HG02763 (cell line): ENCODE measurements around the gene GDPD3.
"Not testable (repeated sequence)": the region's sequence is repeated elsewhere in the genome, so short reads cannot be mapped to it uniquely, and the experiment has no call there.

Experiments
- ATAC-seq: cut with Tn5 transposase; IDR thresholded peaks from one replicate; pipeline ENCODE4 v1.9.1; 2021; ENCODE audit warnings: mild to moderate bottlenecking, moderate library complexity; ENCODE audit not compliant: unreplicated experiment

Gene GDPD3

DNA sequence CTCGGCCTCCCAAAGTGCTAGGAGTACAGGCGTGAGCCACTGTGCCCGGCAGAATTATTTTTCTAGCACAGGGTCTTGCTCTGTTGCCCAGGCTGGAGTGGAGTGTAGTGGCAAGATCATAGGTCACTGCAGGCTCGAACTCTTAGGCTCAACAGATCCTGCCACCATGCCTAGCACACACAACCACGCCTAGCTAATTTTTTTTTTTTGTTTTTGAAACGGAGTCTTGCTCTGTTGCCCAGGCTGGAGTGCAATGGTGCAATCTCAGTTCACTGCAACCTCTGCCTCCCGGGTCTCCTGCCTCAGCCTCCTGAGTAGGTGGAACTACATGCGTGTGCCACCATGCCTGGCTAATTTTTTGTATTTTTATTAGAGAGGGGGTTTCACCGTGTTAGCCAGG lies 12.4 kb upstream of the GDPD3 start:
- not testable (repeated sequence) for ATAC-seq

DNA sequence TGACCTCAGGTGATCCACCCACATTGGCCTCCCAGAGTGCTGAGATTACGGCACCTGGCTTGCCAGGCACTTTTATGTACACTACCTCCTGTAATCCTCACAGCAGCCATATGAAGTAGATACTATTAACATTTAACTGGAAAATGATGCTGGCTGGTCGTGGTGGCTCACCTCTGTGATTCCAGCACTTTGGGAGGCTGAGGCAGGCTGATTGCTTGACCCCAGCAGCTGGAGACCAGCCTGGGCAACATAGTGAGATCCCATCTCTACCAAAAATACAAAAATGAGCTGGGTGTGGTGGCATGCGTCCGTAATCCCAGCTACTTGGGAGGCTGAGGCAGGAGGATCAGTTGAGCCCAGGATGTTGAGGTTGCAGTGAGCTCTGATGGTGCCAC lies 11.6 kb upstream of the GDPD3 start:
- ATAC-seq, result no peak

DNA sequence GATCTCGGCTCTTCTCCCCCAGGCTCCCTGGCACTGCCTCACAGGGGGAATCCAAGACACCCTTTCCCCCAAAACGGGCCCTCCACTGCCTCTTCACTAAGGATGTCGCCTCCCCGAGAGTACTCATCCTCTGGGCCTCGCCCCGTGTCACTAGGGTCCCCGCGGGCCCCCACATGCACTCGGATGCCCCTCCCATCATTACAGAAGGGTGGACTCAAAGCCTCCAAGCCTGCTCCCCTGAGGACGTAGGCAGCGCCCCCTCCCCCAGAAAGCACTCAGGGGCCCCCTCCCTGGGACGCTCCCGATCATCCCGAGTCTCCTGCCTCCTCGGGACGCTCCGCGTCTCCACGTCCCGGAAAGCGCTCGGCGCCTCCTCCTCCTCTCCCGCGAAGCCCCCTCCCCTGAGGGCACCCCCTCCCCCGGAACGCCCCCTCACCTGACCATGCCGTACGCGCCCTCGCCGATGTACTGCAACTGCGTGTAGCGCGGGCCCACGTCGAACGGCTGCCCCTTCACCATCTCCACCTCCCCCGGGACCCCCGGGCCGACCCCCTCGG lies 9.3 kb upstream of the GDPD3 start:
- no peak for ATAC-seq

DNA sequence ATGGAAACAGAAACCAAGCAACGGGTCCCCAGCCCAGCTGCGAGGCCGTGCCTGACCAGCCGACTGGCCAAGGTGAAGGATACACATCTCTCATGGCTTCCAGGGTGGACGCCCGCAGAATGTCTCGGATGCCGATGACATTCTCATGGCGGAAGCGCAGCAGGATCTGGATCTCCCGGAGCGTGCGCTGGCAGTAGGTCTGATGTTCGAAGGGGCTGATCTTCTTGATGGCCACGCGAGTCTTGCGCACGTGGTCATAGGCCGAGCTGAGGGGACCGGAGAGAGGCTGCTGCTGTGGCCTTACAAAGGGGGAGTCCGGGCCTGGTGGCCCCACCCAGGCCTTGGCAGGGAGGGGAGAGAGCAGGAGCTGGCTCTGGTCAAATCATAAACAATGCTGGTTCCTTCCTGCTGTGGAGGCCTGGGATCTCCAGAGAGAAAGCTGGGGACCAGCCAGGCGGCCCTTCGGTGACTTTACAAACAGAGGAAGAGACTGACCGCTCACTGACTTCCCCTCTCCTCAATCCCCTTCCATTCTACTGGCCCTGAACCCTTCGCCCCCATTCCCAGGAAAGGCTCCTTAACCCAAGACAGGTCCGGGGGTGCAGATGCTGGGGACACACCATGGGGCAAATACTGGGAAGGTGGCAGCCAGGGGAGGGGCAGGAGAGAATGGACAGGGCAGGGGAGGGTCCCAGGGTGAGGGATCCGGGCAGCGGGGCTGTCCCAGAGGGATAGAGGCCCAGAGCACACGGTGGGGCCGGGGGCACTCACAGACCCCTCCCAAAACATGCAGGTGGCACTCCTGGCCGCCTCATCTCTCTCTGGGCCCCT lies 8.6 kb upstream of the GDPD3 start:
- ATAC-seq, result no peak

DNA sequence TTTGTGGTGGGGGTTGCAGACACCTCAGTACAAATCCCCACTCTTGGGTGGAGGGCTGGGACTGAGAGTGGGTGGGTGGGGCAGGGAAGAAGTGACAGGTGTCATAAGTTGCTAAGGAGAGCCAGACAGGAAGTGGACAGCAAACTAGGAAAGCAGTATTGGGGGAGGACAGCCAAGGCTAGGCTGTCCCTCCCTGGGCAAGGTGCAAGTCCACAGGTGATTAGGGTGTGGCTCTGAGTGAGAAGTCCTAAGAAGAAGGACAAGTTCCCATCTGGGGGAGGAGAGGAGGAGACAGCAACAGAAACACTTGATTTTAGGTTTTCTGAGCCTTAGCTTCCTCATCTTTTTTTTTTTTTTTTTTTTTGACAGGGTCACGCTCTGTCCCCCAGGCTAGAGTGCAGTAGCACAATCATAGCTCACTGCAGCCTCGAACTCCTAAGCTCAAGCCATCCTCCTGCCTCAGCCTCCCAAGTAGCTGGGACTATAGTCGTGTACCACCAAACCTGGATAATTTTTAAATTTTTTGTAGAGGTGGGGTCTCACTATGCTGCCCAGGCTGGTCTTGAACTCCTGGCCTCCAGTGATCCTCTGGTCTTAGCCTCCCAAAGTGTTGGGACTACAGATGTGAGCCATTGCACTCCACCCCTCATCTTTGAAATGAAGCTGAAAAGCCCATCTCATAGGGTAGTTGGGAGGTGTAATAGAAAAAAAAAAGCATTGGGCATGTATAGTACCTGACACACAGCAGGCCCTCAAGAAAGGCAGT lies 7.2 kb upstream of the GDPD3 start:
- ATAC-seq, result no peak

DNA sequence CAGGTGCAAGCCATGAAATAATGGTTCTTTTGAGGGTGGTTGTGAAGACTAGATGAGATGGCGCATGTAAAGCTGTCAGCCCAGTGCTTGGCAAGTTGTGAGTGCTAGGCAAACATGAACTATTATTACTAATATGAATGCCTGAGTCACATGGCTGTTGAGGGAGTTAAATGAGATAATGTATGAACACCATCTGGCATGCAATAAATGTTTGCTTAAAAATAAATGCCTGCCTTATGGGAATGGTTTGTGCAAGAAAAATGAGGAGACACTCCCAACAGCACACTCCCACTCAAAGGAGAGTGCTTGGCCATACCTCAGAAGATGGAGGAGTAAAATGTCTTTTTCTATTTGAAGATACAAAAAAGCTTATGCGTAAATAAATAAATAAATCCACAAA lies 6.1 kb upstream of the GDPD3 start:
- ATAC-seq, result no peak

DNA sequence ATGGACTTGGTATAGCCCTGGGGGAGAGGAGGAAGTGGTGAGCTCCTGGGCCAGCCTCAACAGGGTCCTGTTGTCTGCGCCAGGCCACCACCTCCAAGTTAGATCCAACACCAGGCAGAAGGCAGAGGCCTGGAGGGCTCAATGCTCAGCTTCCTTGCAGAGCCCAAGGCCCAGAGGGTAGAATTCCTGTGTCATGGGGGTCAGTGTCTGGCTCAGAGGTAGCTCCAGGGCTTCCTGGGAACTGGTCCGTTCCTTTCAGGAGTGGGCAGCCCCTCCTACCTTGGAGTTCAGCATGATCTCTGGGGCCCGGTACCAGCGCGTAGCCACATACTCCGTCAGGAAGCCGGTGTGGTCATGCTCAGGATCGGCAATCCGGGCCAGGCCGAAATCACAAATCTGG lies 4.4 kb upstream of the GDPD3 start:
- no peak for ATAC-seq

DNA sequence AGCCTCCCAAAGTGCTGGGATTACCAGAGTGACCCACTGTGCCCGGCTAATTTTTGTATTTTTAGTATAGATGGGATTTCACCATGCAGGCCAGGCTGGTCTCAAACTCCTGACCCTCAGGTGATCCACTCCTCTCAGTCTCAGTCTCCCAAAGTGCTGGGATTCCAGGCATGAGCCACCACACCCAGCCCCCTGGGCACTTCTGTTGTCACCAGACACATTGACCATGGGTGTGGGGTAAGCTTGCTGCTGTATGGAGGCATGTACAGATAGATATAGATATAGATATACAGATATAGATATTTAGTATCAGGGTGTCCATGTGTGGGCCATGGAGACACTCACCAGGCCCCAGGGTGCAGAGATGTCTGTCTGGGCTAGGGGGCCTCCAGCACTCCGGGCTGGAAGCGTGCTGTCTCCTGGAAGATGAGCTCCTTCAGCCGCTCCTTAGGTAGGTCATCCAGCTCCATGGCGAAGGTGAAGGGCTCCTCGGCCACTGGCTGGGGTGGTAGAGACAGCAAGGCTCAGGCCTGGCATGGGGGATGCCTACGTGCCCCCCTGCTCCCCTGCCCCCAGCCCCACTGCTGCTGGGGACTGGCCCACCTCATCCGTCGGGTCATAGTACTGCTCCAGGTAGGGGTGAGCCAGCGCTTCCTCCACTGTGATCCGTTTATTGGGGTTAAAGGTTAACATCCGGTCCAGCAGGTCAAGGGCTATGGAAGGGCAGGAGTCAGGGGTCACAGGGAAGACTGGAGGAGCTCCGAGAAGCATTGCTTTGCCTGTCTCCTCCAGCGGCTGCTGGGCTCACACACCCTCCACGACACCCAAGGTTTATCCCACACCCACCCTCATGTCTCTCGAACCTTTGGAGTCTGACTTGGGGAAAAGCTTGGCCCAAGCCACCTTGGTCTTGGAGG lies 3.2 kb upstream of the GDPD3 start:
- no peak for ATAC-seq

DNA sequence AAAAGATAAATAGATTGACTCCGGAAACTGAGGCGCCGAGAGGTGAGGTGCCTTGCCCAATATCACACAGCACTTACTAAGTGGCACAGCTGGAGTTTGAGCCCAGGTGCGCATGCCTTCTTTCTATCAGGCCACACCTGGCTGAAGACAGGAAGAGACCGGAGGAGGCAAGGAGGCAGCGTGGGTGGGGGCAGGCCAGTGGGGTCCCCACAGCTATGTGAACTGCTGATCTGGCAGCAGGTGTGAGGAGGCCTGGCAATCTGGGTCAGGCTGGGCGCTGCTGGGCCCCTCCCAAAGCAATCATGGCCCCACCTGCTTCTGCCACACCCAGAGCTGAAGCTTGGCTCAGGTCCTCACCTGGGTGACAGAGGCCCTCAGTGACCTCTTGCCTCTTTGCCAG lies 1.9 kb upstream of the GDPD3 start:
- ATAC-seq, result no peak

DNA sequence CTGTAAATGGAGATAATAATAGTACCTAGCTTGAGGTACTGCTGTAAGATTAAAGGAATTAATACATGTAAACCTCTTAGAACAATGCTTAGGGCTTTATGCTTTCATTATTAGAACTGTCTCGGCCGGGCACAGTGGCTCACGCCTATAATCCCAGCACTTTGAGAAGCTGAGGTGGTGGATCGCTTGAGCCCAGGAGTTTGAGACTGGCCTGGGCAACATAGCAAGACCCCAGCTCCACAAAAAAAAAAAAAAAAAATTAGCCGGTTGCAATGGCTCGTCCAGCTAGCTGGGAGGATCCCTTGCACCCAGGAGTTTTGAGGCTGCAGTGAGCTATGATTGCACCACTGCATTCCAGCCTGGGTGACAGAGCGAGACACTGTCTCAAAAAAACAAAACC lies 1.5 kb upstream of the GDPD3 start:
- not testable (repeated sequence) for ATAC-seq

DNA sequence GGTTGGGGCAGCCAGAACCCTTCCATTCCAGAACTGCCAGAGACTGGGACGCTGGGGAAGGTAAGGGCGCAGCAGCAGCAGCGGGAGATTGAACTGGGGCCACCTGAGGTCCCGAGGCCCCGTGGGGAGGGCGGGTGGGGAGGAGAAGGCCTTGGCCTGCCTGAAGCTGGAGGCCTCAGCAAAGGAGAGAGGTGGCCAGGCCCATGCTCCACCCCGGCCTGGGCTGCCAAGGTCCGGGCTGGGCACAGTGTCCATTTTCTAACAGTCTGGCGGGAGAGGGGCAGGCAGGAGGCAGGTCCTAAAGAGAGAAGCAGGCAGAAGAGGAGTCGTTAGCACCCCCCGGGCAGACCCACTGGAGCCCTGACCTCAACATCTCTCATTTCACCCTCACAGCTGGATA lies 1.1 kb upstream of the GDPD3 start:
- no peak for ATAC-seq

DNA sequence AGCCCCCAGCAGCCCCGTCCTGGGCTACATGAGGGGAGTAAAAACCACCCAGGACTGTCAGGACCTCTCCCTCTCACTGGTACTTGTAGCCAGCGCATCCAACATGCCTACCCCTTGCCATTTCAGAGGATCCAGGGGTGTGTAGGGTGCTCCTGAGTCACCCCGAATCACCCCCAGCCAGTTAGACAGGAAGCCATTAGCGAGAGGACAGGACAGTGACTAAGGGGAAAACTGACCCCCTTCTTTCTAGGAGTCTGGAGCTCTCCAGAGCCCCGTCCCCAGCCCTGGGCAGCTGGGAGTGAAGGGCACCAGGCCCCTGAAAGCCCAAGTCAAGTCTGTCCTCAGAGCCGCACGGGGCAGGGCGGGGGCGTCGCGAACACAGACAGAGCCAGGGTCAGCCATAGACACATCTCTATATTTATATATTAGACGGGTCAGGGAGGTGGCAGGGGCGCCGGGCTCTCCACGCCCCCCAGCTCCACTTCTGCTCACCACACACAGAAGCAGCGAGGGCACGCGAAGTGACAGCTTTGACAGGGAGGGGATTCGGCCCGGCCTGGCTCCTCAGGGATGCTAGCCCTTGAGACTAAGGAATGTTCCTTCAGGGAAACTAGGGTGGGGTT lies 485 bp upstream of the GDPD3 start:
- ATAC-seq, result no peak

DNA sequence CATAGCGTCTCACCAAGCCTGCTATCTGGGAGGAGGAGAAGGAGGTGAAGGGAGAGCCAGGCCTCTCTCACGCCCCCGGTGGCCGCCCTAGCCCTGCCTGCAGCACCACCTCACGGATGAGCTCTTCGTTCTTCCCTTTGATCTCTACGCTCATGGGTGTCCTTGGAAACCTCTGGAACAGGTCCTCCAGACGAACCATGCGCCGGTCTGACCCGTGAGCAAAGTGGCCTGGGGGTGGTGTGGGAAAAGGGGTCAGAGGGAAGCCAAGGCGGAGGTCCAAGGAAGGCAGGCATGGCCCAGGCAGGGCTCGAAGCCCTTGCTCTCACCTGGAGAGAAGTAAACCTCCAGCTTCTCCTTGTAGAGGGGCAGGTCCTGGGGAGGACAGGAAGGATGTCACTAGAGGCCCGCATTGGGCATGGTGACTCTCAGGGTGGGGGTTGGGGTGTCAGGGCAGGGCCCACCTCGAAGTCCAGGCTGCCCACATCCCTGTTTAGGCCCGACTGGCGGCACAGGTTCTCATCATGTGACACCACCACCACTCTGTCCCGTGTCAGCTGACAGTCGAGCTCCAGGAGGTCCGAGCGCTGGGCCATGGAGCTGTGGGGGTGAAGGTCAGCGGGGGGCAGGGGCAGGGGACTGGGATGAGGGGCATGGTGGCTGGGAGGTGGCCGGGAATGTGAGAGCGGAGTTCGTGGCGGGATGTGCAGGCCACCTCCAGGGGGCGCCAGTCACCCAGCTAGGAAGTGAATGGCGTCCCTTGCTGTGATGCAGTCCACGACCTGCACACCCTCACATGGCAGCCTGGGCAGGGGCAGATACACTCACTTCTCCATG lies 923 bp downstream of the GDPD3 start:
- no peak for ATAC-seq

DNA sequence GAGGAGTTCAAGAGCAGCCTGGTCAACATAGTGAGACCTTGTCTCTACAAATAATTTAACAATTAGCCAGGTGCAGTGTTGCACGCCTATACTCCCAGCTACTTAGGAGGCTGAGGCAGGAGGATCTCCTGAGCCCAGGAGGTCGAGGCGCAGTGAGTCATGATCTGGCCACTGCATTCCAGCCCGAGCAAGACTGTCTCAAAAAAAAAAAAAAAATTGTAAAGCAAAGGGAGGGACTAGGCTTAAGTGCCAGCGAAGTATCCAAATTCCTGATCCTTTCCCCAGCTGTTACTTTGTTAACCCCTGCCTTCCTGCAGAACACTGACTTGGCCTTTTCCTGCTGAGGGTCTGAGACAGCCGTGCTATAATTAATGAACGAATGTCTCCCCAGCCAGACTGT lies 2.7 kb downstream of the GDPD3 start:
- no peak for ATAC-seq

DNA sequence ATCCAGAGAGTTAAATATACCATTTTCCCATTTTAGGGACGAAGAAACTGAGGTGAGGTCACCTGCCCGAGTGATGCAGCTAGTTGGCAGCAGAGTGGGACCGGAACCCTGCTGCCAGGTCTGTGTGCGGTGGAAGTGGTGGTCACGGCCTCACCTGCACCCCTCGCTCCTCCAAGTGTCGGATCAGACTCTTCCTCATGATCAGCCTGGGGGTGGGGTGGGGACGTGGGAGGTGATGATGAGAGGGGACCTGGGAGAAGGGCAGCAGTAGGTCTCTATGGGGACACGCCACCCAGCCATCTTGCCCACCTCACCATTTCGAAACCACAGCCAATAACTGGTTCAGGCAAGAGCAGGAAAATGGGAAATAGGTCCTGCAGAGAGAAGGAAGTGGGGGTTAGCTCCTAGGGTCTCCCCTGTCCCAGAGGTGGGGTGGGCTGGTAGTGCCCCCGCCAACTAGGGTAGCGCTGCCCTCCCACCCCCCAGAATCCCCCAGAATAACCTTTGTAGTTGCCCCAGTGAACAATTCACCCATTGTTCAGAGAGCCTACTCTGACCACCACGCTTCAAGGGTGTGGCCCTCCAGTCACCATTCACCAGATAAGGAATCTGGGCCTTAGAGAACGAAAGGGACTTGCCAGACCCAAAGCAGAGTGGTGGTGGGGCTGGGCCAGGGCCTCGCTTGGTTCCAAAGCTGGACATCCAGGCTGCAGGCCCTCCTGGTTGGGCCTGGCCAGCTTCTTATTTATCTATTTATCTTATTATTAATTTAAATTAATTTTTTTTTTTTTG lies 5.1 kb downstream of the GDPD3 start:
- no peak for ATAC-seq

DNA sequence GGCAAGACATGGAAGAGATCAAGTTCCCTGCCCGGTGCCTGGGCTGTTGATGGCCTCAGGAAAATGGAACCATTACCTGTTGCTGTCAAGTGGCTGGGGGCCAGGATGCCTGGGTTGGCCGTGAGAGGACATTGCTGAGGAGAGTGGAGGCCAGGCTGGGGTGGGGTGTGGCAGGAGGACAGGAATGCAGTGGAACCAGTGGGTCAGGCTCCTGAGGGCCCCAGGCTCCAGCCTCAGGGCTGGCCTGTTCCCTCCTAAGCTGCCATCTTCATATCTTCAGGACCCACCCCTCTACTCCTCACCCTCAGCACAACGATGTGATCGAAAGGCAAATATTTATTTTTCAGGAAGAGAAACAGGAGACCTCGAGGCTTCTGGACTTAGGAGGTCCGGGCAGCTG lies 8.8 kb downstream of the GDPD3 start:
- ATAC-seq, result no peak

DNA sequence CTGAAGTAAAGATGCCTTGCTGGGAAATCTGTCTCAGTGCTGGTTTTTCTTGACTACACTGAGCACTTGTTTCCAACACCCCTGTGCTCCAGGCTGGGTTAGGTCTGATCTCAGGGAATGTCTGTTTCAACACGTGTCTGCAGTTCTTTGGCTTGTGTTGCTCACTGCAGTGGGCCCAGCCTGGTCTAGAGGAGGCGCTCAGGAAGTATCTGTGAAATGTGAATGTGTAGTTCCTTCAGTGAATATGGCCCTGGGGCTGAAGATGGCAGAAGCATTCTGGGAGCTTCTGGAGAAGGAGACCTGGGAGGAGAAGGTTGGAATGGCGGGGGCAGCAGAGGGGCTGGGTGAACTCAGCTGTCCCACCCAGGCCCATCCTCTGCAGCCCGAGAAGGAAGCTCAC lies 9.2 kb downstream of the GDPD3 start:
- ATAC-seq, result no peak

DNA sequence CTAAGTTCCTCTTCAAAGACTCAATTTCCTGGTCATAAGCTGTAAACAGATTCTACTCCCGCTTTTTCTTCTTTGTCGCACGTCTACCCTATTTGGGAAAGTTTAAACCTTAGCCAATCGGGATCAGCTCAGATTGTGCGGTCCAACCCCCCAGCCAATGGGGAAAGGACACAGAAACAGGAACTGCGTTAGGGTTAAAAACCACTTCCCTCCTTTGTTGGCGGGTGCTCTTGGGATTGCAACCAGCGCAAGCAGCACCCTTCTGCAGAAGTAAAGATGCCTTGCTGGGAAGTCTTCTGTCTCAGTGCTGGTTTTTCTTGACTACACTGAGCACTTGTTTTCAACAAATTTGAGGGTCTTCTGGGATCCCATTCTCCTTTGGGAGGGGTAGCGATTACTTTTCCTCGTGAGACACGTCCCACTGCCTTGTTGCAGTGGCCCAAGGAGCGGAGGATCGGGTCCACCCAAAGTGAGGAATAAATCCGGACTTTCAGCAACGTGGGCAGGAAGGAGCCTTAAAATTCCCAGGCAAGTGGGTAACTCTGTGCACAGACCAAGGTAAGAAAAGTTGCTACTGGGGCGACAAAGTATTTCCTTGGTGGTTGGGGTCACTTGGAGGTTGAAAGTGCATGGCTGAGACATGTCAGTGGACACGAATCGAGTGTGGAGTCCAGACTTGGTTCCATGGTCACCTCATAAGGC lies 16.3 kb downstream of the GDPD3 start:
- ATAC-seq, result no peak
